Stimulated activated CD4-positive, alpha-beta T cell treated with anti-CD3 and anti-CD28 coated beads, Interleukin-1b, Interleukin-23, amount 100 ng/mL, for 48 hours (primary cell): ENCODE measurements around the gene FNDC11.

Experiments
- DNase-seq: peaks from one replicate; pipeline ENCODE4 v3.0.0-alpha.2; 2020

The FNDC11 gene

GRCh38 chr20:63540417-63541186 is 13.4 kb upstream of the FNDC11 start:
- DNase-seq: peak; percentile 39

- no peak for DNase-seq
These were observed 12.6 kb upstream of the FNDC11 start for GRCh38 chr20:63541371-63541770.

- DNase-seq: no peak
These were observed 11.9 kb upstream of the FNDC11 start for GRCh38 chr20:63542031-63542559.

- DNase-seq: no peak
These were observed 11.3 kb upstream of the FNDC11 start for GRCh38 chr20:63542696-63543095.

- no peak for DNase-seq
These were observed 10.8 kb upstream of the FNDC11 start for GRCh38 chr20:63543131-63543530.

- DNase-seq: no peak
These were observed 10.2 kb upstream of the FNDC11 start for GRCh38 chr20:63543733-63544132.

- no peak for DNase-seq
These were observed 9.6 kb upstream of the FNDC11 start for GRCh38 chr20:63544241-63544957.

- DNase-seq: no peak
These were observed 8.9 kb upstream of the FNDC11 start for GRCh38 chr20:63544958-63545516.

GRCh38 chr20:63545814-63546213 is 8.1 kb upstream of the FNDC11 start:
- DNase-seq: no peak

GRCh38 chr20:63546256-63546955 is 7.6 kb upstream of the FNDC11 start:
- DNase-seq: no peak

GRCh38 chr20:63546956-63547724 is 6.8 kb upstream of the FNDC11 start:
- DNase-seq: no peak

- DNase-seq: no peak
These were observed 6.1 kb upstream of the FNDC11 start, which contains the start of gene SRMS for GRCh38 chr20:63547725-63548480. SRMS (minus strand) TSS chr20:63547749; CDS start chr20:63547463, 286 bp downstream.

GRCh38 chr20:63548542-63548941 is 5.4 kb upstream of the FNDC11 start:
- no peak for DNase-seq

GRCh38 chr20:63549019-63549418 is 4.9 kb upstream of the FNDC11 start:
- no peak for DNase-seq

GRCh38 chr20:63549679-63550282 is 4.2 kb upstream of the FNDC11 start:
- no peak for DNase-seq

GRCh38 chr20:63551068-63551467 is 2.9 kb upstream of the FNDC11 start:
- no peak for DNase-seq

GRCh38 chr20:63552481-63553249 is 1.3 kb upstream of the FNDC11 start:
- no peak for DNase-seq

- peak; percentile 94 for DNase-seq
These were observed 567 bp upstream of the FNDC11 start for GRCh38 chr20:63553251-63553932.
